ENCODE data around the gene VPS13C.

GRCh38 chr15:61861962-61862361 is 198.3 kb downstream of the VPS13C start:
- no peak for TF ChIP-seq CTCF (IDR thresholded peaks at IDR 0.05; ENCODE audit: insufficient read depth, low read length, poor library complexity, severe bottlenecking)
- TF ChIP-seq EZH2phosphoT487 (conservative IDR thresholded peaks at IDR 0.05; ENCODE audit: low read length): no peak

Measured in SU-DHL-6 (cell line).